ENCODE results near the gene EXOSC10.
"Not testable (repeated sequence)": the region's sequence is repeated elsewhere in the genome, so short reads cannot be mapped to it uniquely, and the experiment has no call there.

Gene EXOSC10

DNA sequence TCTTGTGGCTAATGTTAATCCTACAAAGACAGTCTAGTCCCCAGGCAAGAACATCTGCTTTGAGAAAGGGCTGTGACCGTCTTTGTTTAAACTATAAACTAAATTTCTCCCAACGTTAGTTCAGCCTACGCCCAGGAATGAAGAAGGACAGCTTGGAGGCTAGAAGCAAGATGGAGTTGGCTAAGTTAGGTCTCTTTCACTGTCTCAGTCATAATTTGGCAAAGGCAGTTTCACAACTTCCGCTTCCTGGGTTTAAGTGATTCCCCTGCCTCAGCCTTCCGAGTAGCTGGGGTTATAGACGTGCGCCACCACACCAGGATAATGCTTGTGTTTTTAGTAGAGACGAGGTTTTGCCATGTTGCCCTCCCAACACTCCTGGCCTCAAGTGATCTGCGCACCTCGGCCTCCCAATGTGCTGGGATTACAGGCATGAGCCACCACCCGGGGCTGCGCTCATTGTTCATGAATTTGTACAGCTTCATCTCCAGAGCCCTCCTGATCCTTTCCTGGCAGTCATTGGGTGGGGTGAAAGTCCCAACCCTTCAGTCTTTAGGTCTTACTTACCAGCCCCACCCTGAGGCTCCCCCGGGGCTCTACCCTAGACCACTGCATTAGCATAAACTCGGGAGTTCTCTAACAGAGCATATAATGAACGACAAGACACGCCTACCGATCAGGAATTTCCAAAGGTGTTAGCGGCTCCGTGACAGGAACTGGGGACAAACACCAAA, 47.7 kb downstream of the EXOSC10 start:
- DNase-seq: no peak
- Mint-ChIP-seq H3K27me3 (no peaks in the 10 kb centered on the region), H3K9me3 (no peaks in the 10 kb centered on the region), H3K27ac (no peak overlapping the region), H3K4me3 (no peak overlapping the region), H3K4me1 (no peaks in the 10 kb centered on the region), H3K36me3 (peaks cover 3% of the 10 kb centered on the region)
- CTCF ChIA-PET: interaction anchor here (1.5 kb wide), 1 partner anchor 14 kb away, joined by 7 read pairs; no protein-coding TSS in a partner anchor

DNA sequence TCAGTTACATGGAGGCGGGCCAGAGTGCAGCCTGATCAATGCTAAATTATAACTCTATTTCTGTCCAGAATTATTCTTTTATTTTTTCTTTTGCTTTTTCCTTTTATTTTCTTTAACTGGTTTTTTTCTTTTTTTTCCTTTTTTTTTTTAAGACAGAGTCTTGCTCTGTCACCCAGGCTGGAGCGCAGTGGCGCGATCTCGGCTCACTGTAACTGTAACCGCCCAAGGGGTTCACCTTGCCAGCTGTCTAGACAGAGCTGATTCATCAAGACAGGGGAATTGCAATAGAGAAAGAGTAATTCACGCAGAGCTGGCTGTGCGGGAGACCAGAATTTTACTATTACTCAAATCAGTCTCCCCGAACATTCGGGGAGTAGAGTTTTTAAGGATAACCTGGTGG, 48.5 kb downstream of the EXOSC10 start:
- CTCF ChIA-PET: interaction anchor here (1.7 kb wide), 1 partner anchor 13 kb away, joined by 5 read pairs; no protein-coding TSS in a partner anchor
- DNase-seq, H3K27ac Mint-ChIP-seq, H3K27me3 Mint-ChIP-seq, H3K9me3 Mint-ChIP-seq, H3K4me3 Mint-ChIP-seq, H3K36me3 Mint-ChIP-seq, H3K4me1 Mint-ChIP-seq: not testable (repeated sequence)

DNA sequence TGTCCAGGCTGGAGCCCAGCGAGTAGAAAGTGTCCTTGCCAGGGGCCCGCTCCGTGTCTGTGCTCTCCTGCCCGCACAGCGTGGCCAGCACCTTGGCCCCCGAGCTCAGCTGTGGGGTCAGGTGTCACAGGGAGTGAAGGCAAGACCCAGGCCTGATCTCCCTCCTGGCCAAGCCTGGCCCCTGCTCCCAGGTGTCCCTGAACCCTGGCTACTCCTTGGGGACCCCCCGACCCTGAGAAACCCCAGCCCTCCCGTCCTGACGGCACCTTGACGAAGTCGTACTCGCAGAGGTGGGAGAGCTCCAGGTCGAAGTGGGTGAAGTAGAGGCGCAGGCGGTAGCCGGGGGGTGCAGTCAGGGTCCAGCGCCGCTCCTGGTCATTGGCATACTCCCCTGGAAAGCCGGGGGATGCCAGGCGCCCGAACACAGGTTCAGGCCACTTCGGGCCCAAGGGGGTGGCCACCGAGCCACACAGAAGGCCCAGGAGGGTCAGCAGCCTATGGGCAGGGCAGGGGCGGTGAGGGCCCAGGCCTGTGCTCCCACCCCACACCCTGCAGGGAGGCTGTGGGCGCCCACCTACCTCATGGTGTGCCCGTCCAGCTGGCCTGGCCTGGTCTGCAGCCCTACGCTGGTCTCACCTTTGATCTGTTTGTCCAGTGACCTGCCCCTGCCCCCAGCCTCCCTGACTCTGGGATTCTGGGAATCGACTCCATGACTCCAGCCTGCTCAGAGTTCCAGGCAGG, 52.9 kb downstream of the EXOSC10 start, which contains the start of gene MASP2:
Gene MASP2 (minus strand): TSS at position 615 of the 741 bp plus-strand sequence. CDS start 32 bp downstream, at position 583.
- no peak within 1 kb of the TSS for H3K27ac Mint-ChIP-seq
- CTCF ChIA-PET: interaction anchor here (1.3 to 1.4 kb wide), 2 partner anchors 9 kb away, joined by 3 to 5 read pairs; no protein-coding TSS in a partner anchor
- H3K4me1 Mint-ChIP-seq: no peaks in the 10 kb centered on the region
- DNase-seq: no peak
- no peaks in the 10 kb centered on the region for H3K27me3 Mint-ChIP-seq
- H3K4me3 Mint-ChIP-seq: no peak within 1 kb of the TSS
- H3K9me3 Mint-ChIP-seq: no peaks in the 10 kb centered on the region
- H3K36me3 Mint-ChIP-seq: no peaks in the 10 kb centered on the region

DNA sequence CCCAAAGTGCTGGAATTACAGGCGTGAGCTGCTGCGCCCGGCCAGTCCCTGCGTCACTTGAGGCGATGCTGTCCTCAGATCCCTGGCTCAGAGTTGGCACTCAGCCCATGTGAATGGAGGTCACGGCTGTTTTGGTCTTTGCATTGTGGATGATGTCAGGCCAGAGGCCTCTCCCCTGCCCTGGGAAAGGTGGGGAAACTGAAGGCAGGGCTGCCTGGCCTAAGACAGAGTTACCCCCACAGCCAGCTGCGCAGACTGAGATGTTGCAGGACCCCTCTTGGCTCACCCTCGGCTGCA, 53.5 kb downstream of the EXOSC10 start:
- Mint-ChIP-seq H3K36me3 (no peaks in the 10 kb centered on the region), H3K27me3 (no peaks in the 10 kb centered on the region), H3K4me3 (no peak overlapping the region), H3K27ac (no peak overlapping the region), H3K9me3 (no peaks in the 10 kb centered on the region), H3K4me1 (no peaks in the 10 kb centered on the region)
- DNase-seq: no peak
- CTCF ChIA-PET: interaction anchor here (1.3 to 1.4 kb wide), 2 partner anchors 9 to 10 kb away, joined by 3 to 5 read pairs; no protein-coding TSS in a partner anchor

DNA sequence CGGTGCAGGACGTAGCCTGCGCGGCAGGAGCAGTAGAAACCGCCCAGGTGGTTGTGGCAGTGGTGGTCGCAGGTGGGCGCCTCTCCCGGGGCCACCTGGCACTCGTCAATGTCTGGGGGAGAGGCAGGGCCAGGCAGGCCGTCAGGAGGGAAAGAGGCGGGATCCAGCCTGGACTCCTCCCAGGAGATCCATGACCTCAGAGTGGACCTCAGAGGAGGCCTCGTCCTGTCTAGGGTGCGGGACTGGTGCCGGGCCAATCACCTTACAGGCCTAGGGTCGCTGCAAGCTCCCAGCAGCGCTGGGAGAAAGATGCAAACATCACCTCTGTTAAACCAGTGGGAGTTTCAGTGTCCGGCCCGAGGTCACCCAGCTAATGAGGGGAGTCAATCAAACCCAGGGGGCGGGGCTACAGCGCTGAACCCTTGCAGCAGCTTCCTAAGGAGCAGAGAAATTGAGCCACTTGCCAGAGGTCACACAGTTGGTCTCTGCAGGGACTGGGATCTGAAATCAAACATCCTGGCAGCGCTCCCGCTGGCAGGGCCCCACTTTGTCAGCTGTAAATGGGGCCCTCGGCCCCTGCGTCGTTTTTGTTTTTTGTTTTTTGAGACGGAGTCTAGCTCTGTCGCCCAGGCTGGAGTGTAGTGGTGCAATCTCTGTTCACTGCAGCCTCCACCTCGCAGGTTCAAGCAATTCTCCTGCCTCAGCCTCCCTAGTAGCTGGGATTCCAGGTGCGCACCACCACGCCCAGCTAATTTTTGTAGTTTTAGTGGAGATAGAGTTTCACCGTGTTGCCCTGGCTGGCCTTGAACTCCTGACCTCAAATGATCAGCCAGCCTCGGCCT, 54.0 kb downstream of the EXOSC10 start:
- Mint-ChIP-seq H3K27ac (no peak overlapping the region), H3K4me1 (no peaks in the 10 kb centered on the region), H3K4me3 (no peak overlapping the region), H3K27me3 (no peaks in the 10 kb centered on the region), H3K9me3 (no peaks in the 10 kb centered on the region), H3K36me3 (no peaks in the 10 kb centered on the region)
- CTCF ChIA-PET: interaction anchor here (1.3 to 1.4 kb wide), 2 partner anchors 8 to 10 kb away, joined by 3 to 5 read pairs; no protein-coding TSS in a partner anchor
- DNase-seq: no peak

DNA sequence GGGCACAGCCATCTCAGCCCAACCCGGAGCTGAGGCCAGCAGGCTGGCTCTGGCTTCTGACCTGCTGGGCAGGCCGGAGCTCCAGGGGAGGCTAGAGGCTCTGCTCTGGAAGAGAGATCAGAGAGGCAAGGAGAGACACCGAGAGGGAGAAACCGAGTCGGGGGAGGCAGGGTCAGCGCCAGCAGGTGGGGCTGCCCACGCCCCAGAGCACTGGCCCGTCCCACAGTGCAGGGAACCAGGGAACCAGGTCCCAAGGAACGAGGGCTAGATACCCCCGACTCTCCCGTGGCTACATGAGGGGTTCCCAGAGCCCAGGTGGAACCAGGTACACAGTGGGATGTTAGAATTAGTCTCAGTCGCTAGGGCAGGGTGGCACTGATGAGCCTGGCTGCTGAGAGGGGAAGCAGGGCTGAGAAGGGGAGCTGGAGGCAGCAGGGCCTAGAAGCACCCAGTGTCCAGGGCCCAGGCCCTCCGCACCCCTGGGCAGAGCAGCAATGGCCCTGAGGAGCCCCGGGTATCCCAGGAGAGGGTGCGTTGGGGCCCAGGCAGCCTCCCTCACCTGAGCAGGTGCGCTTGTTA, 54.7 kb downstream of the EXOSC10 start:
- CTCF ChIA-PET: interaction anchor here (1.4 kb wide), 1 partner anchor 11 kb away, joined by 3 read pairs; no protein-coding TSS in a partner anchor
- Mint-ChIP-seq H3K4me1 (no peaks in the 10 kb centered on the region), H3K27ac (no peak overlapping the region), H3K36me3 (no peaks in the 10 kb centered on the region), H3K9me3 (no peaks in the 10 kb centered on the region), H3K4me3 (no peak overlapping the region), H3K27me3 (no peaks in the 10 kb centered on the region)
- DNase-seq: no peak

DNA sequence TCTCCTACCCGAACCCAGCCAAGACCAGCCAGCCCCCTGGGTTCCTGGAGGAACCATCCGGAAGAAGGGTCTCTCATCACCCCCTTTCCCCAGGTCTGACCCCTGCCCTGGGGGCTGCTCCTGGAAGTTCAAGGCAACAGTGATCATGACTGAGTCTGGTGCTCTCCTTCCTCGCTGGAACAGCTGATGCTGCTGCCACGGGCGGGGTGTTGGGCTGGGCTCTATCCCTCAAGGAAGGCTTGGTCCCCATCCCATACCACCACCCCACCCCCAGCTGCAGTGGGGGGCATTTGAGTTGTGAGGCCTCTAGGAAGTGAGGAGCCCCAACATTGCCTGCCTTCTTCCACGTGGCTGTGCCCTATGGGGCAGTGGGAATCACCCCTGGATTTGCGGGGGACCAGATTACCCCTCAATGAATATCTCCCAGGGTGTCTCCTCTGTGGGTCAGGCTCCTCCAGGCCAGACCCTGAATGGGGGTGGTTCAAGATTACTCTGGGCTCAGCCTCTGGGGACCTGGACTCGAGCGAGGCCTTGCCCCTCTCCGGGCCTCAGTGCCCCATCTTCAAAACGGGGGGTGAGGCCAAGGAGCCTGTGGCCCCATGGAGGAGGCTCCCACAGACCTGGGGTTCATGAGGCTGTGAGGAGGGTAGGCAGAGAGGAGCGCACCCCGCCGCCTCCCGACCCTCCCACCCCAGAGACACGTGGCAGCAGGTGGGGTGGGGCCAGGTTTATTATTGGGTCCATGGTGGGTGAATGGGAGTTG, 55.4 kb downstream of the EXOSC10 start:
- Mint-ChIP-seq H3K4me1 (no peaks in the 10 kb centered on the region), H3K27ac (no peak overlapping the region), H3K9me3 (no peaks in the 10 kb centered on the region), H3K36me3 (no peaks in the 10 kb centered on the region), H3K4me3 (no peak overlapping the region), H3K27me3 (no peaks in the 10 kb centered on the region)
- CTCF ChIA-PET: no interaction called here
- DNase-seq: no peak

DNA sequence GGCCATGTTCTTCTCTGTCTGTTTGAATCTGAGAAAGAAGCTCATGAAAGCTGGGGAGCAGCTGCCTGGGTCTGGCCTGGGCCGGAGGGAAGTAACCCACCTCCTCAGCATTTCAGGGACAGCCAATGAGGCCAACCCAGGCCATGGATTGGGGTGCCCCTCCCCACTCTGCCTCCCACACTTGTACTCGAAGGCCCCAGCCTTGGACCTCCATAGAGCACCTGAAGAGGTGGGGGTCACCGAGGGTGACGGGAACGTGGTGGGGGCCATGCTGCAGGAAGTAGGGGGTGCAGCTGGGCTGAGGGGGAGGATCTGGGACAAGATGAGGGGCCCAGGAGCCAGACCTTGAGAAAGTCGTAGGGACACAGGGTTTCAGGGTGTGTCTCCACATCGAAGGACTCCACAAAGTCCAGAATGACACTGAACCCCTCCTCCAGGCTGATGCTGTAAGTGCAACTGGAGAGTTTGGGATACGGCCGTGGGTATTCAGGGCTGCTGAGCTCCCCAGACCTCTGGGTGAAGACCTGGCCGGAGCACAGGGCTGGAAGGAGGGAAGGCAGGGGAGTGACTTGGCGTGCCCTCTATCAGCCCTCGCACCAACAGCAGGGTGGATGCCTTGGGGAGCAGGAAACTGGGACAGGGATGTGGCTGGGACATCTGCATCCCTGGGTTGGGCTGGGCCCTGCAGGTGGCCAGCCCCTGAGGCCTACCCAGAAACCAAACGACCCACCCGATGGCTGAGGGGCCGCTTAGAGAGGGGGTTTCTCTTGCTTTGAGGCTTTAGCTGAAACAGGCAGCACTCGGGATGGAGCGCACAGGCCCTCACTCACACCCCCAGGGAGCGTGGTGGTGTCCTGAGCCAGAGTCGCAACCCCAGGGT, 56.4 kb downstream of the EXOSC10 start:
- no peaks in the 10 kb centered on the region for H3K4me1 Mint-ChIP-seq
- no peak overlapping the region for H3K4me3 Mint-ChIP-seq
- H3K36me3 Mint-ChIP-seq: no peaks in the 10 kb centered on the region
- CTCF ChIA-PET: no interaction called here
- no peaks in the 10 kb centered on the region for H3K9me3 Mint-ChIP-seq
- H3K27me3 Mint-ChIP-seq: no peaks in the 10 kb centered on the region
- DNase-seq: no peak
- H3K27ac Mint-ChIP-seq: no peak overlapping the region

DNA sequence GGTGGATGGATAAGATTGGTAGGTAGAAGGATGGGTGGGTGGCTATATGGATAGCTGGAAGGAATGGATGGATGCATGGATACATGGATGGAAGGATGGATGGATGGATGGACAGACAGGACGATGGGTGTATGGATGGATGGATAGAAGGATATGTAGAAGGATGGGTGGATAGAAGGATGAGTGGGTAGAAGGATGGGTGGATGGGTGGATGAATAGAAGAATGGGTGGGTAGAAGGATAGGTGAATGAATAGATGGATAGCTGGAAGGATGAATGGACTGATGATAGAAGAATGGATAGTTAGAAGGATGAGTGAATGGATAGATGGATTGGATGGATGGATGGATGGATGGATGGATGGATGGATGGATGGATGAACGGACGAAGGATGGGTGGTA, 57.6 kb downstream of the EXOSC10 start:
- no peak overlapping the region for H3K27ac Mint-ChIP-seq
- CTCF ChIA-PET: interaction anchor here (0.6 kb wide), 1 partner anchor 53 kb away, joined by 5 read pairs; no protein-coding TSS in a partner anchor
- no peak for DNase-seq
- H3K27me3 Mint-ChIP-seq: no peaks in the 10 kb centered on the region
- peaks cover 7% of the 10 kb centered on the region for H3K4me1 Mint-ChIP-seq
- H3K36me3 Mint-ChIP-seq: no peaks in the 10 kb centered on the region
- H3K9me3 Mint-ChIP-seq: no peaks in the 10 kb centered on the region
- H3K4me3 Mint-ChIP-seq: no peak overlapping the region

DNA sequence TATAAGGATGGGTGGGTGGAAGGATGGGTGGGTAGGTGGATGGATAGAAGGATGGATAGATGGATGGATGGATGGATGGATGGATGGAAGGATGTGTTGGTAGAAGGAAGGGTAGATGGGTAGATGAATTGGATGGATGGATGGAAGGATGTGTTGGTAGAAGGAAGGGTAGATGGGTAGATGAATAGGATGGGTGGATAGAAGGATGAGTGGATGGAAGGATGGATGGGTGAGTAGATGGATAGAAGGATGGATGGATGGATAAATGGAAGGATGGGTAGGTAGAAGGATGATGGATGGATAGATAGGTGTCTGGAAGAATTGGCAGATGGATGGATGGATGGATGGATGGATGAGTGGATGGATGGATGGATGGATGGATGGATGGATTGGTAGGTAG, 58.6 kb downstream of the EXOSC10 start:
- H3K27ac Mint-ChIP-seq: no peak overlapping the region
- H3K36me3 Mint-ChIP-seq: no peaks in the 10 kb centered on the region
- H3K4me1 Mint-ChIP-seq: peaks cover 7% of the 10 kb centered on the region
- DNase-seq: no peak
- no peaks in the 10 kb centered on the region for H3K9me3 Mint-ChIP-seq
- H3K4me3 Mint-ChIP-seq: no peak overlapping the region
- CTCF ChIA-PET: no interaction called here
- H3K27me3 Mint-ChIP-seq: no peaks in the 10 kb centered on the region

DNA sequence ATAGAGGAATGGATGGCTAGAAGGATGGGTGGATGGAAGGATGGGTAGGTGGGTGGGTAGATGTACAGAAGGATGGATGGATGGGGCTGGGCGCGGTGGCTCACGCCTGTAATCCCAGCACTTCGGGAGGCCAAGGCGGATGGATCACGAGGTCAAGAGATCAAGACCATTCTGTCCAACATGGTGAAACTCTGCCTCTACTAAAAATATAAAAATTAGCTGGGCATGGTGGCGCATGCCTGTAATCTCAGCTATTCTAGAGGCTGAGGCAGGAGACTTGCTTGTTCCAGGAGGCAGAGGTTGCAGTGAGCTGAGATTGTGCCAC, 59.6 kb downstream of the EXOSC10 start:
- H3K9me3 Mint-ChIP-seq, H3K27me3 Mint-ChIP-seq: not testable (repeated sequence)
- CTCF ChIA-PET: interaction anchor here (5.3 kb wide), 1 partner anchor 606 kb away, joined by 101 read pairs; no protein-coding TSS in a partner anchor

DNA sequence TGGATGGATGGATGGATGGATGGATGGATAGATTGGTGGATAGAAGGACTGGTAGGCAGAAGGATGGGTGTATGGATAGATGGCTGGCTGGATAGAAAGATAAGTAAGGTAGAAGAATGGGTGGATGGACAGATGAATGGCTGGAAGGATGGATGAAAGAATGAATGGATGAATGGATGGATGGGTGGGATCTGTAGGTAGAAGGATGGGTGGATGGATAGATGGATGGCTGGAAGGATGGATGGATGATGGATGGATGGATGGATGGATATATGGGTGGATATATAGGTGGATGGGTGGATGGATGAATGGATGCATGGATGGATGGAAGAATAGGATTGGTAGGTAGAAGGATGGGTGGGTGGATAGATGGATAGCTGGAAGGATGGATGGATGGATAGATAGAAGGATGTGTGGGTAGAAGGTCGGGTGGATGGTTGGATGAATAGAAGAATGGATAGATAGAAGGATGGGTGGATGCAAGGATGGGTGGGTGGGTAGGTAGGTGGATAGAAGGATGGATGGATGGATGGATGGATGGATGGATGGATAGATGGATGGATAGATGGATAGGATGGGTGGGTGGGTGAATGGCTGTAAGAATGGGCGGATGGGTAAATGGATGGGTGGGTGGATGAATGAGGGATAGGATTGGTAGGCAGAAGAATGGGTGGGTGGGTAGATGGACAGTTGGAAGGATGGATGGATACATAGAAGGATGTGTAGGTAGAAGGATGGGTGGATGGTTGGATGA, 60.1 kb downstream of the EXOSC10 start:
- Mint-ChIP-seq H3K27me3 (peaks cover 2% of the 10 kb centered on the region), H3K4me1 (peaks cover 7% of the 10 kb centered on the region), H3K4me3 (no peak overlapping the region), H3K36me3 (no peaks in the 10 kb centered on the region), H3K27ac (no peak overlapping the region), H3K9me3 (no peaks in the 10 kb centered on the region)
- DNase-seq: no peak
- CTCF ChIA-PET: interaction anchor here (1.2 to 5.3 kb wide), 5 partner anchors 25 to 606 kb away, joined by 4 to 101 read pairs (median 6); partner anchors contain the start of gene EXOSC10

More for the DNA sequence above, 59.6 kb downstream of the EXOSC10 start:
- H3K4me1 Mint-ChIP-seq, DNase-seq, H3K36me3 Mint-ChIP-seq, H3K4me3 Mint-ChIP-seq, H3K27ac Mint-ChIP-seq: not testable (repeated sequence)

All from activated naive CD4-positive, alpha-beta T cell treated with anti-CD3 and anti-CD28 coated beads, Interleukin-2, amount 10 ng/mL, durations not matched to agents 7 days and 5 days (primary cell).